K562 (cell line): ENCODE results near the gene ADAM15. TPM values are rescaled to one million over a fixed set of nuclear protein-coding genes. Genes with fewer than 3 reads are reported as not detected.

ENCODE experiments used
- ARID4B ChIP-seq: sonication (generic); formaldehyde crosslinking; IDR thresholded peaks from 2 replicates; pipeline ENCODE4 v1.8.0; 2022; ENCODE audit warnings: mild to moderate bottlenecking, missing genetic modification reagents
- CBX8 ChIP-seq: fragments of 200-600 bp; sonication (generic); IDR thresholded peaks from 2 replicates; pipeline ENCODE4 v1.6.1; 2012; ENCODE audit warnings: borderline replicate concordance, mixed run types, low read depth, mild to moderate bottlenecking, moderate library complexity, mixed read lengths, low read length, control low read depth, inconsistent platforms; ENCODE audit not compliant: poor library complexity, severe bottlenecking; ENCODE audit errors: extremely low read depth
- E2F1 ChIP-seq: sonication (generic); formaldehyde crosslinking; IDR thresholded peaks from 2 replicates; pipeline ENCODE4 v1.8.1; 2023; ENCODE audit warnings: mild to moderate bottlenecking, missing genetic modification reagents, moderate library complexity
- ELF4 ChIP-seq: fragments of 450-650 bp; formaldehyde crosslinking; IDR thresholded peaks from 2 replicates; pipeline ENCODE4 v1.4.0; 2022; ENCODE audit warnings: missing genetic modification characterization
- EP300 ChIP-seq: IDR thresholded peaks from 2 replicates; pipeline ENCODE4 v1.6.1; 2012; ENCODE audit warnings: low read length, improper control_type of control experiment
- GABPA ChIP-seq: fragments of 200-800 bp; sonication (Bioruptor generic); conservative IDR thresholded peaks from 2 replicates; pipeline ENCODE4 v1.6.1; 2016; ENCODE audit warnings: low read depth, missing genetic modification characterization, missing compliant biosample characterization
- MAZ ChIP-seq, 2 experiments: fragments of 450-650 bp in 1 of 2; sonication (generic) in 1 of 2; formaldehyde crosslinking; IDR thresholded peaks in 1 of 2; conservative IDR thresholded peaks in 1 of 2; 2 replicates each; pipeline versions ENCODE4 v1.4.0 to v1.5.0; 2020; ENCODE audit warnings: mild to moderate bottlenecking in 1 of 2, missing genetic modification reagents in 1 of 2
- NCOA1 ChIP-seq: fragments of 450-650 bp; IDR thresholded peaks from 2 replicates; pipeline ENCODE4 v1.6.1; 2016; ENCODE audit warnings: low read depth
- RNF219 ChIP-seq: fragments of 250-450 bp; sonication (Bioruptor Pico); IDR thresholded peaks from 2 replicates; pipeline ENCODE4 v1.5.0; 2022; ENCODE audit warnings: mild to moderate bottlenecking
- TAF9B ChIP-seq: fragments of 450-650 bp; IDR thresholded peaks from 2 replicates; pipeline ENCODE4 v1.6.1; 2018; ENCODE audit warnings: mild to moderate bottlenecking; ENCODE audit not compliant: partially characterized antibody
- ZHX1 ChIP-seq: fragments of 150-350 bp; conservative IDR thresholded peaks from 2 replicates; pipeline ENCODE4 v1.6.1; 2014; ENCODE audit warnings: low read length
- ZNF224 ChIP-seq: sonication (generic); formaldehyde crosslinking; IDR thresholded peaks from 2 replicates; pipeline ENCODE4 v1.8.0; 2022; ENCODE audit warnings: mild to moderate bottlenecking, missing genetic modification reagents
- ZNF263 ChIP-seq: sonication (generic); formaldehyde crosslinking; IDR thresholded peaks from 2 replicates; pipeline ENCODE4 v1.8.0; 2022; ENCODE audit warnings: mild to moderate bottlenecking, missing genetic modification reagents, borderline replicate concordance
- ZNF395 ChIP-seq: fragments of 200-800 bp; sonication (Bioruptor generic); IDR thresholded peaks from 2 replicates; pipeline ENCODE4 v1.6.1; 2017; ENCODE audit warnings: missing genetic modification characterization, missing compliant biosample characterization
- polyA plus RNA-seq, 8 experiments: library from polyadenylated mRNA; depleted of rRNA in 4 of 8; stranded (reverse) in 5 of 8; unstranded in 3 of 8; fragments of >200 nt; fragmentation: Nextera tagmentation in 2 of 8; fragmentation: Illumina TruSeq in 1 of 8; extraction: Ambion mirVana in 2 of 8; extraction: Trizol in 1 of 8; gene quantifications; 2 replicates each; pipeline versions ENCODE4 v1.2.1 to v1.2.3, GENCODE V29; 2011 to 2014; ENCODE audit warnings: inconsistent platforms in 1 of 8, missing spikeins in 1 of 8
- total RNA-seq, 7 experiments: library from RNA; depleted of rRNA in 6 of 7; stranded (reverse); fragments of >200 nt in 6 of 7; fragmentation: Illumina TruSeq in 2 of 7; extraction: Trizol in 2 of 7; gene quantifications; 2 replicates each; pipeline versions ENCODE4 v1.2.1 to v1.2.3, GENCODE V29; 2011 to 2021; ENCODE audit warnings: low replicate concordance in 1 of 7

The ADAM15 gene
- total and polyA plus RNA-seq, 9 of the 15 experiments (the other 6 are each of a cell fraction or from before 2014, with no cell fraction given): 0.69 to 72.3 (median 32.8) TPM

GRCh38 chr1:155003766-155004351, 47.3 kb upstream of the ADAM15 start (continued):
- TF ChIP-seq ZHX1 (no peak), ARID4B (CRISPR knock-in tag) (no peak), MAZ (CRISPR knock-in tag; conservative IDR thresholded peaks at IDR 0.05 in 1 of 2, IDR thresholded peaks at IDR 0.05 in 1 of 2) (peak in 1 of 2 experiments; percentile 28; a peak in 2 of 4 replicates), ELF4 (CRISPR knock-in tag) (no peak), TAF9B (no peak), CBX8 (no peak), NCOA1 (no peak), EP300 (peak; percentile 32; the same call in 1 of the 2 replicates), GABPA (peak; percentile 90), E2F1 (CRISPR knock-in tag) (no peak), ZNF395 (CRISPR knock-in tag) (peak; percentile 67), RNF219 (CRISPR knock-in tag) (no peak), ZNF224 (CRISPR knock-in tag) (no peak), ZNF263 (CRISPR knock-in tag) (0 out of 2 replicates have a peak, but pooled peaks have one; percentile 24)
